ENCODE data around the gene HELB.

- TF ChIP-seq CTCF (IDR thresholded peaks at IDR 0.05) (no peak), POLR2A (IDR thresholded peaks at IDR 0.05) (no peak), POLR2AphosphoS5 (IDR thresholded peaks at IDR 0.05) (no peak)
Observed at GRCh38 chr12:66380769-66381535, 78.7 kb downstream of the HELB start.
